NCI-H1092 treated with DMSO at 0.1 percent for 48 hours (cell line): ENCODE data around the gene OAS2.

ENCODE experiments used
- DNase-seq: peaks from one replicate; lab custom pipeline; 2025; lab: John Stamatoyannopoulos, UW

The OAS2 gene

DNA sequence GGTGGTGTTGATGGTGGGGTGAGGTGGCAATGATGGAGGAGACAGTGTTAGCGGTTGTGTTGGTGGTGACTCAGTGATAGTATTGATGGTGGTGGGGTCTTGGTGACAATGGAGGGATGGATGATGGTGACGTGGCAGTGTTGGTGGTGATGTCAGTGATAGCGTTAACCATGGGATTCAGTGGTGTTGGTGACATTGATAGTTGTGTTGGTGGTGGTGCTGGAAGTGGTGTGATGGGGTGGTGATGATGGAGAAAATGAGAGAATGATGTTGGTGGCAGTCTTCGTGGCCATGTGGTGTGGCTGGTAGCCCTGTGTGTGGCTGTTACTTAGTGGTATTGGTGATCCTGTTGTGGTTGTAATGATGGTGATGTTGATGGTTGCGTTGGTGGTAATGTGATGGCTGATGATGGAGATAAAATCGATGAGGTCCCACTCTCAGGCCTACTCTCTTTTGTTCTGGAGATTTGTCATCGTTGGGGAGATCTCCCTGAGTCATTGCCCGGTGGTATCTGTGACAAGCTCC, 80.8 kb downstream of the OAS2 start:
- DNase-seq: no peak

DNA sequence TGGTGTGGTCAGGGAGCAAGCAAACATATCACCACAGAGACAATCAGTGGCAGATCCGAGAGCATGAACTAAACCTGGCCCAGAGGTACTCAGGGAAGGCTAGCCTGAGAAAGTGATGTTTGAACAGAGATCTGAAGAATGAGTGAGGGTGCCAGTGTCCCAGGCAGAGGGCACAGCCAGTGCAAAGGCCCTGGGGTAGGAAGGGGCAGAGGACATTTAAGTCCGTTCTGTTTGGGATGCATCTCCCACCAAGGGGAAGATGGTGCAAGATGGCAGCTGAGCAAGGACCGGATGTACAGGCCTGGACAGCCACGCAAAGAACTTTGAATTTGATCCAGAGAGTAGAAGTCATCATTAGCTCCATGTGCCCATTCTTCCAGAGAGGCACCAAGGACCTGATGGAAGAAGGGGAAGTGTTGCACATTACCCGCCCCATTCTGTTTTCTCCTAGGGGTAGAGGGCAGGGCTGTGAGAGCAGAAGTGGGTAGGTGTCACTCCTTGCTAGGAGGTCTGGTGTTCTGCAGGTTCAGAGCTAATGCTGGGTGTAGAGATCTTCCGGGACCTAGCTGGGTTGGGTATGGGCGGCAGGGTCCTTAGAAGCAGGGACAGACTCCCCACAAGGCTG, 82.1 kb downstream of the OAS2 start:
- no peak for DNase-seq

DNA sequence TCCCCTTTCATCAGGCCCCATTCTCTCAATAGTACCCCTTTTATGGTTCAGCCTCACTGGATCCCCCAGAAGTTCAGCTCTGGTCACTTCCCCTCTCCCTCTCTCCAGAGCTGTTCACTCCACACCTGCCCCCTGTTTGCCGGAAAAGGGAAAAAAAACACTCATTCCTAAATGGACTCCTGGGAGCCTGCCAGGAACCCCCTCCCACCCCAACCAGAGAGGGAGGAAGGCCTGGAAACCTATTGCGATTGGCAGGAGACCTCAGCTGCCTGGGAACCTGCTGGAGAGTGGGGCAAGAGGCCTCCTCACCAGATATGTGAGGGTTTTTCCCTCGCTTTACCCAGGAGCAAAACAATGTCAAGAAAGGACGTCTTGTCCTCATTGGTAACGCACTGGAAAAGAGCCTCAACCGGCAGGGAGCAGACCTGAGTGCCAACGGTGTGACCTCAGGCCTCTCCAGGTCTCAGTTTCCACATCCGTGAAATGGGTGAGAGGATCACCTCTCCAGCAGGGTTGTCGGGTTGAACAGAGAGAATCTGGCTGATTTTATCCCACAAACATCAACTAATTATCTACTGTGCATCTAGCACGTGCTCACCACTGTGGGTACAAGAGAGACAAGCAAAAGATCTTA, 82.9 kb downstream of the OAS2 start:
- DNase-seq: peak; percentile 93
